ENCODE results near the gene EGFR. TPM values are rescaled to one million over a fixed set of nuclear protein-coding genes. Genes with fewer than 3 reads are reported as not detected.

The EGFR gene
- total RNA-seq, 5 donors from 2014 or later (not counting 1 experiment from before 2014, with no cell fraction given) = 0.16 to 0.79 (median 0.35) TPM; not detected in 2

DNA sequence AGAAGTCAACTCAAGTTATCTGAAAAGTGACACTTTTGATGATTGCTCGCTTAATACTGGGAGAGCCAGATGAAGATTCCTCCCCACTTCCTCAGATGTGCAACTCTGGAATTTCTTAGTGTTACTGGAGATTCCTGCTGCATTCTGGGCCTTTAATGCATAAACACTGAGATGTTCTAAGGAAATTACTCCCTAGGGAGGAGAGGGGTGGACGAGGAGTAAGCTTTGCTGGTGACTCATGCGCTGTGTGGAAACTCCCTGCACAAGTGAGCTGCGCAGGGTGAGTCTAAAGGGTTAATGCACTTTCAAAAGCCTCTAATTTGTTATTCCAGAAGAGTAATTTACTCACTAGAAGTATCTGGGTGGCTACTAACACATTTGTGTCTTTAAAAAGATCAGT is 46.3 kb downstream of the EGFR start:
- CTCF ChIA-PET = interaction anchor here in 1 of 2 donors (1.0 kb wide), 1 partner anchor 10 kb away, joined by 7 read pairs; no protein-coding TSS in a partner anchor
- Mint-ChIP-seq H3K36me3 (no peaks in the 10 kb centered on the region), H3K27me3 (peaks cover 14 to 22% of the 10 kb centered on the region in 2 donors), H3K27ac (no peak overlapping the region), H3K4me1 (no peaks in the 10 kb centered on the region), H3K4me3 (no peak overlapping the region), H3K9me3 (no peaks in the 10 kb centered on the region)
- POLR2A ChIA-PET = no interaction called here
- DNase-seq (no peak), ATAC-seq (replicated peaks in 1 of 4) (no peak)
- Histone ChIP-seq H3K36me3 (ENCODE audit: control insufficient read depth in 2 of 2, extremely low read depth in 1 of 2, insufficient read depth in 1 of 2, low read length in 1 of 2) (no peaks in the 10 kb centered on the region), H3K9me3 (no peaks in the 10 kb centered on the region), H3K4me3 (ENCODE audit: control insufficient read depth in 1 of 2, extremely low read depth in 1 of 2, low read length in 1 of 2) (no peak overlapping the region), H3K27ac (ENCODE audit: low read length) (no peak overlapping the region), H3K4me1 (ENCODE audit: control insufficient read depth in 1 of 2, extremely low read depth in 1 of 2, insufficient read depth in 2 of 2, low read length in 2 of 2) (no peaks in the 10 kb centered on the region), H3K27me3 (replicated peaks in 1 of 2; ENCODE audit: control insufficient read depth in 2 of 2, extremely low read depth in 1 of 2, insufficient read depth in 2 of 2, low read length in 1 of 2) (peaks cover 2 to 5% of the 10 kb centered on the region in 2 experiments)
- 100% methylated on average over 1 of the region's 4 CpGs for WGBS (ENCODE audit: insufficient coverage)

DNA sequence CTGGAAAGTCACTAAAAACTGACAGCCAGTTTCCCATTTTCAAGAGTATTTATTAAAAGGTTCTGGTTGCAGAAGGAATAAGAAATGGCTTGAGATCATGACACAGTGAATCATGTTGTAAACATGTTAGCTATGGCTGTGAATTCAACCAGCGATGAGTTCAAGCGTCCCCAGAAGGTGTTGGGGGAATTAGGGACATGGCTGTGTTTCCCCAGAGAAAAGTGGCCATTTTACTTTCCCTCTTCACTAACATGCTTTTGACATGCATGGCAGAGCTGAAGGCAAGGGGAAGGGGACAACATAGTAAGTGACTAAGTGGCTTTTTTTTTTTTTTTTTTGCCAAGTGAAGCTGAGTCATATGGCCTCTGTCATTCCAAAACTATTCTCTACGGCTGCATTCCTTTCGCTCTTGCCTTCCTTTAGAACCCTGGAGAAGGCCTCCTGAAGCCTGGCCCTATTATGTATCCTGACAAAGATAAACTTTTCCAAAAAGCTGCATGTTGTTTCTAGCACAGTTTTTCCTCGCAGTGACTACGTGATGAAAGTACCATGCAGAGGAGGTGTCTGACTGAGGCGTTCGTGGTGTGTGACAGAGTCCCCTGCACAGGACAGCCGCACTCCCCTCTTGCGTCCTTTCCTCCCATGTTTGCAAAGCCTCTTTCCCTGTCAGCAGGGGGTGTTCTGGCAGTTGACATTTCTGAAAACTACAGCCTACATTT is 46.9 kb downstream of the EGFR start:
- peaks cover 14 to 22% of the 10 kb centered on the region in 2 donors for H3K27me3 Mint-ChIP-seq
- H3K4me3 Mint-ChIP-seq = no peak overlapping the region
- H3K27me3 ChIP-seq (replicated peaks in 1 of 2; ENCODE audit: control insufficient read depth in 2 of 2, extremely low read depth in 1 of 2, insufficient read depth in 2 of 2, low read length in 1 of 2) = peaks cover 2 to 5% of the 10 kb centered on the region in 2 experiments
- POLR2A ChIA-PET = no interaction called here
- H3K9me3 Mint-ChIP-seq = no peaks in the 10 kb centered on the region
- H3K27ac Mint-ChIP-seq = no peak overlapping the region
- H3K4me1 Mint-ChIP-seq = no peaks in the 10 kb centered on the region
- WGBS (ENCODE audit: insufficient coverage) = 58% methylated on average over 4 of the region's 10 CpGs
- no peak for DNase-seq
- no peaks in the 10 kb centered on the region for H3K36me3 Mint-ChIP-seq
- H3K9me3 ChIP-seq = no peaks in the 10 kb centered on the region
- H3K27ac ChIP-seq (ENCODE audit: low read length) = no peak overlapping the region
- H3K4me1 ChIP-seq (ENCODE audit: control insufficient read depth in 1 of 2, extremely low read depth in 1 of 2, insufficient read depth in 2 of 2, low read length in 2 of 2) = no peaks in the 10 kb centered on the region
- CTCF ChIA-PET = interaction anchor here in 1 of 2 donors (1.0 kb wide), 1 partner anchor 10 kb away, joined by 7 read pairs; no protein-coding TSS in a partner anchor
- H3K4me3 ChIP-seq (ENCODE audit: control insufficient read depth in 1 of 2, extremely low read depth in 1 of 2, low read length in 1 of 2) = no peak overlapping the region
- H3K36me3 ChIP-seq (ENCODE audit: control insufficient read depth in 2 of 2, extremely low read depth in 1 of 2, insufficient read depth in 1 of 2, low read length in 1 of 2) = no peaks in the 10 kb centered on the region
- no peak for ATAC-seq (replicated peaks in 1 of 4)

DNA sequence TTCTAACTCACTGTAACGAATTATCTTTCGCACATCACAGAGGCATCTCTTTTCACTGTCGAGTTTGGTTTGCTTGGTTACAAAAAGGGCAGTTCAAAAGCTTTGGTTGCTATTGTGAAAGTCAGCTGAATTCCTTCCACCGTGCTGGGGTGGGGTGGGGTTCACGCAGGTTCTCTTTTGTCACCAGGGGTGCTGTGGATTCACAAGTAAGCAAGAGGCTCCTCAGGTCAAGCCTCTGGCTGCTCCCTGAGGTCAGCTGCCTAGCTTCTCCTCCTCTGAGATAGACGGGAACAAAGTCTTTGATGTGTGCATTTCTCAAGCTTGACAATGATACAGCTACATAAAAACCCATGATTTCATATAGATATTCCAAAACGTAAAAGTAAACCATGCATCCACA is 47.7 kb downstream of the EGFR start:
- Mint-ChIP-seq H3K36me3 (no peaks in the 10 kb centered on the region), H3K4me3 (no peak overlapping the region), H3K27ac (no peak overlapping the region), H3K4me1 (no peaks in the 10 kb centered on the region), H3K9me3 (no peaks in the 10 kb centered on the region), H3K27me3 (peaks cover 14 to 22% of the 10 kb centered on the region in 2 donors)
- ChIA-PET CTCF (no interaction called here), POLR2A (no interaction called here)
- H3K27me3 ChIP-seq (replicated peaks in 1 of 2; ENCODE audit: control insufficient read depth in 2 of 2, extremely low read depth in 1 of 2, insufficient read depth in 2 of 2, low read length in 1 of 2) = peaks cover 2 to 5% of the 10 kb centered on the region in 2 experiments
- H3K36me3 ChIP-seq (ENCODE audit: control insufficient read depth in 2 of 2, extremely low read depth in 1 of 2, insufficient read depth in 1 of 2, low read length in 1 of 2) = no peaks in the 10 kb centered on the region
- no peaks in the 10 kb centered on the region for H3K4me1 ChIP-seq (ENCODE audit: control insufficient read depth in 1 of 2, extremely low read depth in 1 of 2, insufficient read depth in 2 of 2, low read length in 2 of 2)
- H3K9me3 ChIP-seq = no peaks in the 10 kb centered on the region
- H3K4me3 ChIP-seq (ENCODE audit: control insufficient read depth in 1 of 2, extremely low read depth in 1 of 2, low read length in 1 of 2) = no peak overlapping the region
- H3K27ac ChIP-seq (ENCODE audit: low read length) = no peak overlapping the region
- DNase-seq = no peak
- no peak for ATAC-seq (replicated peaks in 1 of 4)
- 42% methylated on average over 2 of the region's 7 CpGs for WGBS (ENCODE audit: insufficient coverage)

DNA sequence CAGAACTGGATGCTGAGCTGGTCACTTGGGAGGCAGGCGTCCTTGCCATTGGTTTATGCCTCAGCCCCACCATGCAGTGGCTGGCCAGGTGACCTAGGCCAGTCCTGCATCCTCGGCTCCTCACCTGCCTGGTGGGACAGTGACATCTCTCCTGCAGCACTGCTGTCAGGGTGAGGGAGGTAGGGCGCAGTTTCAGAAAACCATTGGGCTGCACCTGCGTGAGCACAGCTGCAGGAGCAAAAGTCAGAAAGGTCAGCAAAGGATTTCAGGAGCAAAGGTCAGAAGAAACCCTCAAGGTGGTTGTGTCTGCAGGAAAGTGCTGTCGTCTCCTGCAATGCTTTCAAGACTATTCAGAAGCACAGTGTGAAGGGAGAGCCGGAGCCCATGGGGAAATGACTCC is 48.1 kb downstream of the EGFR start:
- Histone ChIP-seq H3K36me3 (ENCODE audit: control insufficient read depth in 2 of 2, extremely low read depth in 1 of 2, insufficient read depth in 1 of 2, low read length in 1 of 2) (no peaks in the 10 kb centered on the region), H3K9me3 (no peaks in the 10 kb centered on the region), H3K4me3 (ENCODE audit: control insufficient read depth in 1 of 2, extremely low read depth in 1 of 2, low read length in 1 of 2) (no peak overlapping the region), H3K27ac (ENCODE audit: low read length) (no peak overlapping the region), H3K4me1 (ENCODE audit: control insufficient read depth in 1 of 2, extremely low read depth in 1 of 2, insufficient read depth in 2 of 2, low read length in 2 of 2) (no peaks in the 10 kb centered on the region), H3K27me3 (replicated peaks in 1 of 2; ENCODE audit: control insufficient read depth in 2 of 2, extremely low read depth in 1 of 2, insufficient read depth in 2 of 2, low read length in 1 of 2) (peaks cover 2 to 5% of the 10 kb centered on the region in 2 experiments)
- Mint-ChIP-seq H3K9me3 (no peaks in the 10 kb centered on the region), H3K27ac (no peak overlapping the region), H3K36me3 (no peaks in the 10 kb centered on the region), H3K4me3 (no peak overlapping the region), H3K27me3 (peaks cover 13 to 22% of the 10 kb centered on the region in 2 donors), H3K4me1 (no peaks in the 10 kb centered on the region)
- ChIA-PET CTCF (no interaction called here), POLR2A (no interaction called here)
- WGBS (ENCODE audit: insufficient coverage) = 74% methylated on average over 6 of the region's 6 CpGs
- DNase-seq (no peak), ATAC-seq (replicated peaks in 1 of 4) (no peak)

DNA sequence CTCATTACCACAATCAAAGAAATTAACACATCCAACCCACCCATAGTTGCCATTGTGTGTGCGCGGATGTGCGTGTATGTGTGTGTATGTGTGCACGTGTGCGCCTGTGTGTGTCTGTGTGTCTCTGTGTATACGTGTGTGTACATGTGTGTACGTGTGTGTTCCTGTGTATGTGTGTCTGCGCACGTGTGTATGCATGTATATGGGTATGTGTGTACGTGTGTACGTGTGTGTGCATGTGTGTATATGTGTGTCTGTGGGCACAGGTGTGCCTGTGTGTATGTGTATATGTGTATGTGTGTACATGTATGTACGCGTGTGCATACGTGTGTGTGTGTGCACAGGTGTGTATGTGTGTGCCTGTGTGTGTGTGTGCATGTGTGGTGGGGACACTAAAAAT is 48.9 kb downstream of the EGFR start:
- DNase-seq = no peak
- Mint-ChIP-seq H3K27ac (no peak overlapping the region), H3K36me3 (no peaks in the 10 kb centered on the region), H3K4me1 (no peaks in the 10 kb centered on the region), H3K9me3 (no peaks in the 10 kb centered on the region), H3K27me3 (peaks cover 10 to 22% of the 10 kb centered on the region in 2 donors), H3K4me3 (no peak overlapping the region)
- no peaks in the 10 kb centered on the region for H3K9me3 ChIP-seq
- no peaks in the 10 kb centered on the region for H3K4me1 ChIP-seq (ENCODE audit: control insufficient read depth in 1 of 2, extremely low read depth in 1 of 2, insufficient read depth in 2 of 2, low read length in 2 of 2)
- ATAC-seq (replicated peaks in 1 of 4) = no peak
- no peak overlapping the region for H3K4me3 ChIP-seq (ENCODE audit: control insufficient read depth in 1 of 2, extremely low read depth in 1 of 2, low read length in 1 of 2)
- H3K27me3 ChIP-seq (replicated peaks in 1 of 2; ENCODE audit: control insufficient read depth in 2 of 2, extremely low read depth in 1 of 2, insufficient read depth in 2 of 2, low read length in 1 of 2) = peaks cover 0 to 5% of the 10 kb centered on the region in 2 experiments
- CTCF ChIA-PET = no interaction called here
- WGBS (ENCODE audit: insufficient coverage) = 93% methylated on average over 8 of the region's 14 CpGs
- POLR2A ChIA-PET = no interaction called here
- no peak overlapping the region for H3K27ac ChIP-seq (ENCODE audit: low read length)
- H3K36me3 ChIP-seq (ENCODE audit: control insufficient read depth in 2 of 2, extremely low read depth in 1 of 2, insufficient read depth in 1 of 2, low read length in 1 of 2) = no peaks in the 10 kb centered on the region

DNA sequence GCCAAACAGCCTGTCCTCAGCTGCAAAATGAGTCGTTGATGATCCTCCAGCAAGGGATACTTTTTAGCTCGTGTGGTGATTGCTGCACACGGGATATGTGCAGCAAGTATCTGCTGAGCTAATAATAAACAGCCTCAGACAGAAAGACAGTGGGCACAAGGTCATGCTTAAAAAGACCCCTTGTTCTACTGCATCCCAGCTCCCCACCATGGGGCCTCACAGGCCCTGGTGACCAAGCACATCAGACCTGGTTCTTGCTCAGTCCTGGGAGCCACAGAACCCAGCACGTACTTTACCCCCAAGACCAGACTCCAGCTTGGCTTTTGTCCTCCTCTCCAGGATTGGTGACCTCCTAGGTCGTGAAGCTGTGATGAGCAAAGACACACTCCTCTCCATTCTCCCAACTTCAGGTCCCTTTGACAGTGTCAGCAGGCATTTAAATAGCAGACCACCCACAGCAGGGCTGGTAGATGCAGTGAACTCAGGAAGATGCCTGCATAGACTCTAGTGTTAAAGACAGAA is 50.5 kb downstream of the EGFR start:
- ATAC-seq (replicated peaks in 1 of 4) = no peak
- Histone ChIP-seq H3K36me3 (ENCODE audit: control insufficient read depth in 2 of 2, extremely low read depth in 1 of 2, insufficient read depth in 1 of 2, low read length in 1 of 2) (no peaks in the 10 kb centered on the region), H3K27ac (ENCODE audit: low read length) (no peak overlapping the region), H3K9me3 (no peaks in the 10 kb centered on the region), H3K4me3 (ENCODE audit: control insufficient read depth in 1 of 2, extremely low read depth in 1 of 2, low read length in 1 of 2) (no peak overlapping the region), H3K4me1 (ENCODE audit: control insufficient read depth in 1 of 2, extremely low read depth in 1 of 2, insufficient read depth in 2 of 2, low read length in 2 of 2) (peaks cover 0 to 5% of the 10 kb centered on the region in 2 experiments), H3K27me3 (replicated peaks in 1 of 2; ENCODE audit: control insufficient read depth in 2 of 2, extremely low read depth in 1 of 2, insufficient read depth in 2 of 2, low read length in 1 of 2) (peaks cover 0 to 5% of the 10 kb centered on the region in 2 experiments)
- Mint-ChIP-seq H3K36me3 (no peaks in the 10 kb centered on the region), H3K4me3 (no peak overlapping the region), H3K27me3 (peaks cover 14 to 15% of the 10 kb centered on the region in 2 donors), H3K9me3 (no peaks in the 10 kb centered on the region), H3K27ac (no peak overlapping the region), H3K4me1 (peaks cover 6 to 13% (median 10%) of the 10 kb centered on the region in 3 donors)
- POLR2A ChIA-PET = no interaction called here
- no peak for DNase-seq
- CTCF ChIA-PET = no interaction called here
- WGBS (ENCODE audit: insufficient coverage) = 68% methylated on average over 5 of the region's 5 CpGs

Data from T-cell (primary cell).